ENCODE results near the gene WNT5A.

WNT5A gene

DNA sequence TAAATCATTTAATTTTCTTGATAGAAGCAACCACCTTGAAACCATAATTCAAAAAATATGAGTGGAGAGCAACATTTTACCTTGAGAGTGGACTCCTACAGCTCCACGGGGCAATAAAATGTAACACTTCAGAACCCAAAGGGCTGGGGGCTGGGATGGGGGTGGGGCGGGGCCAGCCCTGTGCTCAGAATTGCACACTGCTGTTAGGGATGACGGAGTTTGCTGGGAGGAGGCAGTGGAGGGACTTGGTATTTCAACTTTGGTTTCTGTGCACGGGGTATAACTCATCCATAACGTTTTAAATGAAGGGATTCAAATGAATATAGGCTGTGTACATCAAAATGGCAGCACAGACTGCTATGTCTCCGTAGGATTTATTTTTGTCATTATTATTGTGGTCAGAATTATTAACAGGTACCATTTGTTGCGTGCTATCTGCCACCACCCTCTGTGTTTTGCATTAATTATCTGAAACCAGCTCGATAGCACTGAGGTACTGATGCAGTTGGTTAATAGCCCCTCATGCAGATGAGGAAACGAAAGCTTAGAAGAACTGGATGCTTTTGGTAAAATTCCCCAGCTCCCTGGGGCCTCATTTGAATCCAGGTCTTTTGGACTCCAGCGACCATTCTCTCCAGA is 29.4 kb upstream of the WNT5A start:
- TF ChIP-seq, protein P1, sequence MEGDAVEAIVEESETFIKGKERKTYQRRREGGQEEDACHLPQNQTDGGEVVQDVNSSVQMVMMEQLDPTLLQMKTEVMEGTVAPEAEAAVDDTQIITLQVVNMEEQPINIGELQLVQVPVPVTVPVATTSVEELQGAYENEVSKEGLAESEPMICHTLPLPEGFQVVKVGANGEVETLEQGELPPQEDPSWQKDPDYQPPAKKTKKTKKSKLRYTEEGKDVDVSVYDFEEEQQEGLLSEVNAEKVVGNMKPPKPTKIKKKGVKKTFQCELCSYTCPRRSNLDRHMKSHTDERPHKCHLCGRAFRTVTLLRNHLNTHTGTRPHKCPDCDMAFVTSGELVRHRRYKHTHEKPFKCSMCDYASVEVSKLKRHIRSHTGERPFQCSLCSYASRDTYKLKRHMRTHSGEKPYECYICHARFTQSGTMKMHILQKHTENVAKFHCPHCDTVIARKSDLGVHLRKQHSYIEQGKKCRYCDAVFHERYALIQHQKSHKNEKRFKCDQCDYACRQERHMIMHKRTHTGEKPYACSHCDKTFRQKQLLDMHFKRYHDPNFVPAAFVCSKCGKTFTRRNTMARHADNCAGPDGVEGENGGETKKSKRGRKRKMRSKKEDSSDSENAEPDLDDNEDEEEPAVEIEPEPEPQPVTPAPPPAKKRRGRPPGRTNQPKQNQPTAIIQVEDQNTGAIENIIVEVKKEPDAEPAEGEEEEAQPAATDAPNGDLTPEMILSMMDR (IDR thresholded peaks at IDR 0.05; ENCODE audit: low read depth, low read length), result no peak
- DNase-seq (ENCODE audit: extremely low read depth, low read depth), result no peak

DNA sequence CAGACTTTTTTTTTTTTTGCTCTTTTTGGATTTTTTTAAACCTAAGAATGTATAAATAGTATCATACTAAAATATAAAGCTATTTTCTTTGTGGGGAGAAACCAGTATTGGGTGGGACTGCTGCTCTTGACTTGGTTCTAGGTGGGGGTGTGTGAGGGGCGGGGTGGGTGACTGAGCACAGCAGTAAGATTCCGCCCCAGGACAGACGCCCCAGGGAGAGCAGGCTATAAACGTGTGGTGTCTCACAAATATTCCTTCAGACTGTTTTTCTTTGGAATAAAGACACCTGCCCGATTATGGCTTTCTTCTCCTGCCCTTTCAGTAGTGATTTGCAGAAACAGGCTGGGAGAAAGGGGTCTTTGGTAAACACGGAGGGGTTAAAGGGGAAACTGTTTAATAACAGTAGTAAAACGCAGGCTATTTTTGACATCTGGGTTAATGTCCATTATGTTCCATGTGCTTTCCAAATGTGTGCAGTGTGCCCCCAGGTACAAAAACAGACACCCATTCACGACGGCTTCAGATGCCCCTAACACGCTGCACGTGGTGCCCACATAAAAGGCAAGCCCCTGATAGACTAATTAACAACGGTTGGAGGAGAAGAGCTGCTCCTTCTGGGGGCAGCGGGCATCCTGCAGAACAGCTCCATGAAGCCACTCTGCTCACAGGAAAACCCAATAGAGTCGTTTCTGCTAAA is 28.6 kb upstream of the WNT5A start:
- TF ChIP-seq, protein P1 (IDR thresholded peaks at IDR 0.05; ENCODE audit: low read depth, low read length), result no peak
- no peak for DNase-seq (ENCODE audit: extremely low read depth, low read depth)

DNA sequence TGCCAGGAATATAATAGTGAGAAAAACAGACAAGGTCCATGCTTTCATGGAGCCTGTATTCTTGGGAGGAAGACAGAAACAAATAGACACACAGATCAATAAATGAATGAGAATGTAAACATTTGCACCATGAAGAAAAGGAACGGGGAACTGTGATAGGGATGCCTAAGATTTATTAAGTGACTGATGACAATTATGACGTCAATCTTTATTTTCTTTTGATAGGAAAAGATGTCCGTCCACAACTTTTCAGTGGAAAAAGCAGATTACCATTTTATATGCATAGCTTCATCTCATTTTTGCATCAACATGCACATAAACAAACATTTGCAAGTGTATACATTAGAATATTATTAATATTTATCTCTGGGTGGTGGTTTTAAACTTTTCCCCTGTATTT is 27.9 kb upstream of the WNT5A start:
- no peak for DNase-seq (ENCODE audit: extremely low read depth, low read depth)
- TF ChIP-seq, protein P1 (IDR thresholded peaks at IDR 0.05; ENCODE audit: low read depth, low read length), result no peak

DNA sequence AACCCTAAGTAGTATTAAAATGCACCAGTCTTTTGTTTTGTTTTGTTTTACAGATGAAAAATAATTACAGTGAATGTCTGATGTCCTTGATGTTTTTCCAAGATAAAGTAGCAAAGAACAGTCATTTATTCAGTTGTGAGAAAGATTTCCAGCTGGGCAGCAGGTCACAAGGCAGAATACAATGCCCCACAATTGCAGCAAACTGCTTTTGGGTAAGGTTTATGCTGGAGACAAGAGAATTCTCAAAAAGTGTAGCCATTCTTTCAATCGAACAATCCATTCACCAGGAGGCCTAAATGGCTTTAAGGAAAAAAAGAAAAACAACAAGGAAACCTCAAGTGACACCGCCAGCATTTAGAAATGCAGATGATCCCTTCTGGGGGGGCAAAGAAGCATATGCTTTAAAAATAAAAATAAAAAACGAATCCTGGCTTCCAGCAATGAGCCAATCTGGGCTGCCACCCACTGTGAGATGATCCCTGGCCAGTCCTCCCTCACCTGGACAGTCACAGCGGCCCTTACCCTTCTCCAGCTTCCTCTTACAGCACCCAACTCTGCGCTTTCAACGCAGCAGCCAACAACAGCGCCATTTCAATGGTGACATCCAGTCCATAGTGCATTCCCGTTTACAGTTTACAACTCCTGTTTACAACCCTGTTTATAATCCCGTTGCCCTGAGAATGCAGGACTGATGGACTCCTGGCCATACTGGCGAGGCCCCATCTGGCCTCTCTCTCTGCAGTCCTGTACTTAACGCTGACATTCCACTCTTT is 25.7 kb upstream of the WNT5A start:
- DNase-seq (ENCODE audit: extremely low read depth, low read depth), result no peak
- TF ChIP-seq, protein P1 (IDR thresholded peaks at IDR 0.05; ENCODE audit: low read depth, low read length), result no peak

DNA sequence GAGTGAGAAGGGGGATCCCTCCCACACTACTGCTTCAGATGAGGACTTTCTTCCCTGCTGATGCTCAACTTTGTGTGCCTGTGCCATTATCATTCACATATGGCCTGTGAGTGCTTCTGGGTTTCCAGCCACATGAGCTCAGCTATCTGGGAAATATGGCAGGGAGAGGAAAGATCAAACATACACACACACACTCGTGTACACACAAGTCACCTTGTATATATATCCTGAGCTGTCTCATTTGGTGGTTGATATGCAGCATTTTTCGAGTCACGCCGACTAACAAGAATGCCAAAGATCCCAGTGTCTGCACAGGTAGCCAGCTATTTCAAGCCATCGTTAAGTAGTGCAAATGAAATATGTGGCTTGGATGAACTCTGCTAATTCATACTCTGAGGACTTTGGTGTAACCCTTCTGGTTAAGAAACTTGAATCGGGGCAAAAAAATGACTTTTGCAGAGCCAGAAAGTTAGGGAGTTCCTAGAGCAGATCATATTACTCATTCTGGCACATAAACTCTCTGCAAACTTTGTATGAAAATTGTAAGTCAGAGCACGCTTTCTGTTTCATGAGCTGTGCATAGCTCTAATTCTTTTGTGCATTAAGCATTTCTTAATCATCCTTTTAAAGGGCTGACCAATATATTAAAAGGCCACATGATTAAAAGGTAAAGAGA is 24.9 kb upstream of the WNT5A start:
- TF ChIP-seq, protein P1 (IDR thresholded peaks at IDR 0.05; ENCODE audit: low read depth, low read length), result no peak

DNA sequence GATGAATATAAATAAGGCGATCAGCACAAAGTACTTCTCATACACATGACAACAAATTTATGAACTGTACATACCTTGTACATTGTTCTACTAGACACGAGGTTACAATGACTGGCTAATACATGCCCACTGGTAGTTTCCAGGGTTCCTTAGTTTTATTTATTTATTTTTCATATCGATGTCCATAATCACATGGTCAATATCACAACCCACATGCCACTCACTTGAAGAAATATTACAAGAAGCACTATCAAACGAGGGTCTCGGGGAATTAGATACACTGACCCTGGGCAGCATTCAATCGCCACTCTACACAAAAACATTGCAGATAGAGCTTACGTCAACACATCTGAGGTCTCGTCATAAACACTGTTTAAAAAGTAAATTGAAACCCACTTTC is 21.2 kb upstream of the WNT5A start:
- TF ChIP-seq, protein P1 (IDR thresholded peaks at IDR 0.05; ENCODE audit: low read depth, low read length), result no peak
- no peak for DNase-seq (ENCODE audit: extremely low read depth, low read depth)

More for the DNA sequence above, 24.9 kb upstream of the WNT5A start:
- DNase-seq (ENCODE audit: extremely low read depth, low read depth), result no peak
